Erythroblast (primary cell): Measurements from ENCODE around the gene CDC42BPG.

Source experiments
- GATA1 ChIP-seq: IDR thresholded peaks from 2 replicates; pipeline ENCODE4 v1.6.1; 2011; ENCODE audit warnings: low read depth, mild to moderate bottlenecking, control low read depth, low read length, moderate library complexity
- POLR2A ChIP-seq: IDR thresholded peaks from 2 replicates; pipeline ENCODE4 v1.6.1; 2011; ENCODE audit warnings: mild to moderate bottlenecking, low read length

GRCh38 chr11:64796047-64796756 lies 48.3 kb downstream of the CDC42BPG start:
- TF ChIP-seq POLR2A, result no peak
- no peak for TF ChIP-seq GATA1
